A549 (cell line): ENCODE results near the gene MOSPD3. TPM values are rescaled to one million over a fixed set of nuclear protein-coding genes. Genes with fewer than 3 reads are reported as not detected.

Experiments used
- ATAC-seq, 2 experiments: fragments of 200-7000 bp in 1 of 2; fragments of >200 bp in 1 of 2; cut with Nextera tagmentation in 1 of 2; cut with Tn5 transposase in 1 of 2; 3 replicates each; pipeline versions ENCODE4 v1.8.0 to v1.9.1; 2018 to 2020; ENCODE audit warnings: mild to moderate bottlenecking in 1 of 2, moderate library complexity in 1 of 2
- CTCF ChIA-PET: fragments of 300-600 bp; sonication (Branson Sonifier 250); formaldehyde crosslinking; extraction: SDS; loops from one replicate; lab custom pipeline; 2021; ENCODE audit warnings: antibody characterized with exemption, inconsistent platforms; lab: Yijun Ruan, JAX
- POLR2A ChIA-PET: fragments of 350-600 bp; formaldehyde crosslinking; extraction: SDS; loops from one replicate; lab custom pipeline; 2021; ENCODE audit warnings: antibody characterized with exemption, inconsistent platforms; lab: Yijun Ruan, JAX
- DNase-seq, 2 experiments: peaks; one replicate each; pipeline versions ENCODE4 v3.0.0 to v3.0.0-alpha.2; 2011 to 2016; ENCODE audit warnings: low read depth in 1 of 2, low spot score in 1 of 2
- FAIRE-seq: peaks from 2 replicates; lab custom pipeline; 2011; peaks lifted over from hg19 to GRCh38; lab: Jason Lieb, UNC
- H3K27ac ChIP-seq, 2 experiments: fragments of >200 bp; sonication (Bioruptor Twin); formaldehyde crosslinking; 3 replicates each; pipeline ENCODE4 v1.5.1; 2016 to 2017
- H3K4me1 ChIP-seq: fragments of >200 bp; sonication (Bioruptor Twin); formaldehyde crosslinking; 3 replicates; pipeline ENCODE4 v1.6.1; 2016
- H3K4me2 ChIP-seq: fragments of >200 bp; sonication (Bioruptor Twin); formaldehyde crosslinking; 3 replicates; pipeline ENCODE4 v1.6.1; 2016
- H3K4me3 ChIP-seq: fragments of >200 bp; sonication (Bioruptor Twin); formaldehyde crosslinking; 3 replicates; pipeline ENCODE4 v1.5.1; 2016
- H3K9me3 ChIP-seq: fragments of >200 bp; sonication (Bioruptor Twin); formaldehyde crosslinking; 3 replicates; pipeline ENCODE4 v1.6.1; 2016
- CEBPB ChIP-seq, 2 experiments: fragments of >200 bp in 1 of 2; sonication (Bioruptor Twin) in 1 of 2; formaldehyde crosslinking in 1 of 2; IDR thresholded peaks; 2 replicates each; pipeline ENCODE4 v1.6.1; 2012 to 2016
- CHD2 ChIP-seq: fragments of 150-350 bp; IDR thresholded peaks from 2 replicates; pipeline ENCODE4 v1.6.1; 2014; ENCODE audit warnings: low read length; ENCODE audit not compliant: partially characterized antibody
- EHF ChIP-seq: fragments of 250-450 bp; sonication (Bioruptor Pico); IDR thresholded peaks from 2 replicates; pipeline ENCODE4 v1.5.0; 2020; ENCODE audit warnings: mild to moderate bottlenecking
- EHMT2 ChIP-seq: fragments of 200-600 bp; sonication (generic); IDR thresholded peaks from 2 replicates; pipeline ENCODE4 v1.6.1; 2016; ENCODE audit warnings: antibody characterized with exemption, low read depth, mild to moderate bottlenecking, moderate library complexity
- FOSB ChIP-seq: fragments of 250-450 bp; sonication (Bioruptor Pico); IDR thresholded peaks from 2 replicates; pipeline ENCODE4 v1.5.0; 2020; ENCODE audit warnings: mild to moderate bottlenecking, moderate library complexity
- FOXS1 ChIP-seq: fragments of 250-450 bp; sonication (Bioruptor Pico); IDR thresholded peaks from 2 replicates; pipeline ENCODE4 v1.5.0; 2020; ENCODE audit warnings: mild to moderate bottlenecking, moderate library complexity
- GATA3 ChIP-seq: IDR thresholded peaks from 2 replicates; pipeline ENCODE4 v1.6.1; 2012; ENCODE audit warnings: borderline replicate concordance
- HEYL ChIP-seq: fragments of 250-450 bp; sonication (Bioruptor Pico); IDR thresholded peaks from 2 replicates; pipeline ENCODE4 v1.8.0; 2021; ENCODE audit warnings: mild to moderate bottlenecking, moderate library complexity
- HOXA7 ChIP-seq: fragments of 250-450 bp; sonication (Bioruptor Pico); IDR thresholded peaks from 2 replicates; pipeline ENCODE4 v1.5.0; 2020; ENCODE audit warnings: mild to moderate bottlenecking, moderate library complexity
- HOXB13 ChIP-seq: fragments of 250-450 bp; sonication (Bioruptor Pico); IDR thresholded peaks from 2 replicates; pipeline ENCODE4 v1.5.0; 2020; ENCODE audit warnings: low read depth, mild to moderate bottlenecking, moderate library complexity
- JUNB ChIP-seq: fragments of >200 bp; sonication (Bioruptor Twin); formaldehyde crosslinking; IDR thresholded peaks from 2 replicates; pipeline ENCODE4 v1.6.1; 2016
- MAFK ChIP-seq: fragments of 450-650 bp; IDR thresholded peaks from 2 replicates; pipeline ENCODE4 v1.6.1; 2014; ENCODE audit not compliant: partially characterized antibody
- MYC ChIP-seq: IDR thresholded peaks from 2 replicates; pipeline ENCODE4 v1.6.1; 2012; ENCODE audit warnings: mild to moderate bottlenecking, inconsistent platforms, low read length, improper control_type of control experiment, borderline replicate concordance
- NFE2L2 ChIP-seq: fragments of 150-350 bp; conservative IDR thresholded peaks from 2 replicates; pipeline ENCODE4 v1.6.1; 2014; ENCODE audit warnings: low read length
- NPAS2 ChIP-seq: fragments of 250-450 bp; sonication (Bioruptor Pico); IDR thresholded peaks from 2 replicates; pipeline ENCODE4 v1.8.0; 2022; ENCODE audit warnings: mild to moderate bottlenecking, moderate library complexity, borderline replicate concordance
- NR3C1 ChIP-seq: fragments of >200 bp; sonication (Bioruptor Twin); formaldehyde crosslinking; IDR thresholded peaks from 3 replicates; pipeline ENCODE4 v1.6.1; 2017
- POLR2A ChIP-seq: IDR thresholded peaks from 2 replicates; pipeline ENCODE4 v1.6.1; 2012; ENCODE audit warnings: mild to moderate bottlenecking, low read length
- RAD21 ChIP-seq, 2 experiments: fragments of >200 bp in 1 of 2; sonication (Bioruptor Twin) in 1 of 2; formaldehyde crosslinking in 1 of 2; IDR thresholded peaks in 1 of 2; conservative IDR thresholded peaks in 1 of 2; 2 replicates in 1 of 2; 3 replicates in 1 of 2; pipeline ENCODE4 v1.6.1; 2012 to 2018; ENCODE audit warnings: inconsistent platforms in 1 of 2
- RARB ChIP-seq: fragments of 250-450 bp; sonication (Bioruptor Pico); IDR thresholded peaks from 2 replicates; pipeline ENCODE4 v1.8.0; 2021; ENCODE audit warnings: mild to moderate bottlenecking, moderate library complexity
- RFX5 ChIP-seq: fragments of 450-650 bp; IDR thresholded peaks from 2 replicates; pipeline ENCODE4 v1.7.1; 2014; ENCODE audit warnings: antibody characterized with exemption, mild to moderate bottlenecking, moderate library complexity
- SMC3 ChIP-seq: fragments of >200 bp; sonication (Bioruptor Twin); formaldehyde crosslinking; IDR thresholded peaks from 3 replicates; pipeline ENCODE4 v1.6.1; 2018; ENCODE audit warnings: inconsistent platforms
- TFCP2L1 ChIP-seq: fragments of 250-450 bp; sonication (Bioruptor Pico); IDR thresholded peaks from 2 replicates; pipeline ENCODE4 v1.5.0; 2021; ENCODE audit warnings: mild to moderate bottlenecking
- ZFP36 ChIP-seq: fragments of 450-650 bp; IDR thresholded peaks from 2 replicates; pipeline ENCODE4 v1.6.1; 2014; ENCODE audit warnings: borderline replicate concordance; ENCODE audit not compliant: partially characterized antibody
- ZNF302 ChIP-seq: fragments of 250-450 bp; sonication (Bioruptor Pico); IDR thresholded peaks from 2 replicates; pipeline ENCODE4 v1.9.0; 2021; ENCODE audit warnings: inconsistent platforms, mild to moderate bottlenecking, moderate library complexity
- WGBS: methylation state at CpG from one replicate; pipeline ENCODE4 v1.1.6; 2017; ENCODE audit errors: missing lambda C conversion rate; 5-methylcytosine and 5-hydroxymethylcytosine counted together
- polyA plus RNA-seq, 4 experiments: library from polyadenylated mRNA; depleted of rRNA in 3 of 4; stranded (reverse); fragments of >200 nt; fragmentation: RNase III in 1 of 4; extraction: RNeasy Plus Mini Kit Qiagen cat#74134 plus additional on column Dnase treatment in 1 of 4; gene quantifications; 2 replicates in 3 of 4; 3 replicates in 1 of 4; pipeline ENCODE4 v1.2.3, GENCODE V29; 2011 to 2017
- TF ChIP-seq, protein P1 (sequence below): fragments of >200 bp; sonication (Bioruptor Twin); formaldehyde crosslinking; IDR thresholded peaks from 2 replicates; pipeline ENCODE4 v1.6.1; 2016
- TF ChIP-seq, protein P2 (sequence below): fragments of >200 bp; sonication (Bioruptor Twin); formaldehyde crosslinking; IDR thresholded peaks from 3 replicates; pipeline ENCODE4 v1.6.1; 2016
- TF ChIP-seq, protein P3 (sequence below): fragments of 200-600 bp; sonication (generic); IDR thresholded peaks from 2 replicates; pipeline ENCODE4 v1.6.1; 2016; ENCODE audit warnings: antibody characterized with exemption, mild to moderate bottlenecking, moderate library complexity
- TF ChIP-seq, protein P4 (sequence below): fragments of 150-350 bp; IDR thresholded peaks from 2 replicates; pipeline ENCODE4 v1.6.1; 2014; ENCODE audit warnings: low read depth, mild to moderate bottlenecking, low read length
- TF ChIP-seq, protein P5 (sequence below): IDR thresholded peaks from 2 replicates; pipeline ENCODE4 v1.6.1; 2012

MOSPD3 gene
- polyA plus RNA-seq, 2 of the 4 experiments (the other 2 are of a cell fraction): 6.1 to 14.8 TPM

DNA sequence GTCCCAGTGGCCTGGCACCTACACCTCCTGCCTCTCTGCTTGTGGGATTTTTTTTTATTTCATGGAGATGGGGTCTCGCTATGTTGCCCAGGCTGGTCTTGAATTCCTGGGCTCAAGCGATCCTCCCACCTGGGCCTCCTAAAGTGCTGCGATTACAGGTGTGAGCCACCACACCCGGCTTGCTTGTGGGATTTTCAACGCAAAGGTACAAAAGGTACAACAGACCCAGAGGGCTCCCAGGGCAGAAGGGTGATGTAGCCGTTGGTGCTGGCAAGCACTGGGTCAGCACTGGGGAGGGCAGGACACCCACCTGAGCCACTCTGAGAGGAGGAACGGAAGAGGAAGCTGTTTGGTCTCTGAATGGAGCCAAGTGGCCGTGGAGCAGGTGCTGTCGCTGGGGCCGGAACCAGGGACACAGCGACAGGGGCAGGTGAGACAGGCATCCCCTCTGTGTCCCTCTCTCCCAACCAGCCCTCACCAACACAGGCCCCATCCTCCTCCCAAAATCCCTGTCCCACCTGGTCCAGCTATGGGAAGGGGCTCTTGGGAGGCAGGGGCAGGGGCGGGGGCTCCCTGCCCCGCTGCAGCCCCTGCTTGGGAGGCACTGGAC, 35.9 kb upstream of the MOSPD3 start:
- H3K4me1 ChIP-seq: peaks cover 6% of the 10 kb centered on the region; the same call in 1 of the 3 replicates
- FAIRE-seq: no peak
- ChIA-PET CTCF (interaction anchor here (1.1 to 4.2 kb wide), 4 partner anchors 16 to 94 kb away, joined by 3 to 32 read pairs (median 4); no protein-coding TSS in a partner anchor), POLR2A (interaction anchor here (2.8 kb wide), 1 partner anchor 9 kb away, joined by 21 read pairs; the partner anchor contains the start of genes FBXO24 and LRCH4)
- TF ChIP-seq RARB (CRISPR knock-in tag) (no peak), NFE2L2 (no peak), ZFP36 (no peak), CEBPB (IDR thresholded peaks at IDR 0.05) (no peak), SMC3 (no peak), HOXA7 (no peak), RFX5 (no peak), ZNF302 (CRISPR knock-in tag) (no peak), NR3C1 (no peak), MYC (no peak), RAD21 (conservative IDR thresholded peaks at IDR 0.05 in 1 of 2, IDR thresholded peaks at IDR 0.05 in 1 of 2) (no peak), FOSB (no peak)
- TF ChIP-seq, protein P1, sequence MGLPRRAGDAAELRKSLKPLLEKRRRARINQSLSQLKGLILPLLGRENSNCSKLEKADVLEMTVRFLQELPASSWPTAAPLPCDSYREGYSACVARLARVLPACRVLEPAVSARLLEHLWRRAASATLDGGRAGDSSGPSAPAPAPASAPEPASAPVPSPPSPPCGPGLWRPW: no peak
- TF ChIP-seq, protein P2, sequence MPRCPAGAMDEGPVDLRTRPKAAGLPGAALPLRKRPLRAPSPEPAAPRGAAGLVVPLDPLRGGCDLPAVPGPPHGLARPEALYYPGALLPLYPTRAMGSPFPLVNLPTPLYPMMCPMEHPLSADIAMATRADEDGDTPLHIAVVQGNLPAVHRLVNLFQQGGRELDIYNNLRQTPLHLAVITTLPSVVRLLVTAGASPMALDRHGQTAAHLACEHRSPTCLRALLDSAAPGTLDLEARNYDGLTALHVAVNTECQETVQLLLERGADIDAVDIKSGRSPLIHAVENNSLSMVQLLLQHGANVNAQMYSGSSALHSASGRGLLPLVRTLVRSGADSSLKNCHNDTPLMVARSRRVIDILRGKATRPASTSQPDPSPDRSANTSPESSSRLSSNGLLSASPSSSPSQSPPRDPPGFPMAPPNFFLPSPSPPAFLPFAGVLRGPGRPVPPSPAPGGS: no peak
- TF ChIP-seq, protein P3, sequence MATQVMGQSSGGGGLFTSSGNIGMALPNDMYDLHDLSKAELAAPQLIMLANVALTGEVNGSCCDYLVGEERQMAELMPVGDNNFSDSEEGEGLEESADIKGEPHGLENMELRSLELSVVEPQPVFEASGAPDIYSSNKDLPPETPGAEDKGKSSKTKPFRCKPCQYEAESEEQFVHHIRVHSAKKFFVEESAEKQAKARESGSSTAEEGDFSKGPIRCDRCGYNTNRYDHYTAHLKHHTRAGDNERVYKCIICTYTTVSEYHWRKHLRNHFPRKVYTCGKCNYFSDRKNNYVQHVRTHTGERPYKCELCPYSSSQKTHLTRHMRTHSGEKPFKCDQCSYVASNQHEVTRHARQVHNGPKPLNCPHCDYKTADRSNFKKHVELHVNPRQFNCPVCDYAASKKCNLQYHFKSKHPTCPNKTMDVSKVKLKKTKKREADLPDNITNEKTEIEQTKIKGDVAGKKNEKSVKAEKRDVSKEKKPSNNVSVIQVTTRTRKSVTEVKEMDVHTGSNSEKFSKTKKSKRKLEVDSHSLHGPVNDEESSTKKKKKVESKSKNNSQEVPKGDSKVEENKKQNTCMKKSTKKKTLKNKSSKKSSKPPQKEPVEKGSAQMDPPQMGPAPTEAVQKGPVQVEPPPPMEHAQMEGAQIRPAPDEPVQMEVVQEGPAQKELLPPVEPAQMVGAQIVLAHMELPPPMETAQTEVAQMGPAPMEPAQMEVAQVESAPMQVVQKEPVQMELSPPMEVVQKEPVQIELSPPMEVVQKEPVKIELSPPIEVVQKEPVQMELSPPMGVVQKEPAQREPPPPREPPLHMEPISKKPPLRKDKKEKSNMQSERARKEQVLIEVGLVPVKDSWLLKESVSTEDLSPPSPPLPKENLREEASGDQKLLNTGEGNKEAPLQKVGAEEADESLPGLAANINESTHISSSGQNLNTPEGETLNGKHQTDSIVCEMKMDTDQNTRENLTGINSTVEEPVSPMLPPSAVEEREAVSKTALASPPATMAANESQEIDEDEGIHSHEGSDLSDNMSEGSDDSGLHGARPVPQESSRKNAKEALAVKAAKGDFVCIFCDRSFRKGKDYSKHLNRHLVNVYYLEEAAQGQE: no peak
- H3K4me3 ChIP-seq: no peak overlapping the region
- no peak for DNase-seq
- ATAC-seq: no peak
- H3K9me3 ChIP-seq: no peaks in the 10 kb centered on the region
- no peak overlapping the region for H3K4me2 ChIP-seq
- no peak overlapping the region for H3K27ac ChIP-seq
- 93% methylated on average over 13 of the region's 13 CpGs for WGBS

DNA sequence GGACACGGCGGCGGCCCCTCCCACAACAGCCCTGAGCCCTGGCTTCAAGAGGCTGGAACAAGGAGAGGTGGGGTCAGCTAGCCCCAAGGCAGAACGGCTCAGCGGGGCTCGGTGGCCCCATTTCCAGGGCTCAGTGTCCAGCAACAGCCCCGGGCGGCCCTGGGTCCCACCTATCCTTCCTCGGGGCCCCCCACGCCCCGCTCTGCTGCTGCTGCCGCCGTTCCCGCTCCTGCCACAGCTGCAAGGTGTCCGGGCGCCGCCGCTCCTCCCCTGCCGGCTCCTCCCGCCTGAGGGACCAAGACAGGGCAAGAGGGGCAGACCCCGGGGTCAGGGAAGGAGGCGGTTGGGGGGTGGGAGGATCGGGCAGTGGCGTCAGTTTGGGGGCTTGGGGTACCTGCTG, 35.2 kb upstream of the MOSPD3 start:
- no peaks in the 10 kb centered on the region for H3K4me1 ChIP-seq
- TF ChIP-seq FOXS1 (CRISPR knock-in tag): no peak
- TF ChIP-seq HEYL: no peak
- no peak for TF ChIP-seq NPAS2 (CRISPR knock-in tag)
- no peak for TF ChIP-seq NR3C1
- no peak for TF ChIP-seq SMC3
- TF ChIP-seq EHF: no peak
- no peak for TF ChIP-seq FOSB
- no peak for TF ChIP-seq EHMT2
- TF ChIP-seq TFCP2L1 (CRISPR knock-in tag): no peak
- TF ChIP-seq POLR2A: no peak
- no peak for TF ChIP-seq GATA3
- TF ChIP-seq, protein P4, sequence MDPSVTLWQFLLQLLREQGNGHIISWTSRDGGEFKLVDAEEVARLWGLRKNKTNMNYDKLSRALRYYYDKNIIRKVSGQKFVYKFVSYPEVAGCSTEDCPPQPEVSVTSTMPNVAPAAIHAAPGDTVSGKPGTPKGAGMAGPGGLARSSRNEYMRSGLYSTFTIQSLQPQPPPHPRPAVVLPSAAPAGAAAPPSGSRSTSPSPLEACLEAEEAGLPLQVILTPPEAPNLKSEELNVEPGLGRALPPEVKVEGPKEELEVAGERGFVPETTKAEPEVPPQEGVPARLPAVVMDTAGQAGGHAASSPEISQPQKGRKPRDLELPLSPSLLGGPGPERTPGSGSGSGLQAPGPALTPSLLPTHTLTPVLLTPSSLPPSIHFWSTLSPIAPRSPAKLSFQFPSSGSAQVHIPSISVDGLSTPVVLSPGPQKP: no peak
- TF ChIP-seq HOXB13 (CRISPR knock-in tag): no peak
- no peak for TF ChIP-seq CHD2
- no peak for TF ChIP-seq JUNB
- TF ChIP-seq, protein P5, sequence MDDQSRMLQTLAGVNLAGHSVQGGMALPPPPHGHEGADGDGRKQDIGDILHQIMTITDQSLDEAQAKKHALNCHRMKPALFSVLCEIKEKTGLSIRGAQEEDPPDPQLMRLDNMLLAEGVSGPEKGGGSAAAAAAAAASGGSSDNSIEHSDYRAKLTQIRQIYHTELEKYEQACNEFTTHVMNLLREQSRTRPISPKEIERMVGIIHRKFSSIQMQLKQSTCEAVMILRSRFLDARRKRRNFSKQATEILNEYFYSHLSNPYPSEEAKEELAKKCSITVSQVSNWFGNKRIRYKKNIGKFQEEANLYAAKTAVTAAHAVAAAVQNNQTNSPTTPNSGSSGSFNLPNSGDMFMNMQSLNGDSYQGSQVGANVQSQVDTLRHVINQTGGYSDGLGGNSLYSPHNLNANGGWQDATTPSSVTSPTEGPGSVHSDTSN: no peak
- TF ChIP-seq RARB (CRISPR knock-in tag): no peak
- no peak for TF ChIP-seq MAFK
- DNase-seq: no peak
- H3K9me3 ChIP-seq: no peaks in the 10 kb centered on the region
- no peak for ATAC-seq
- H3K4me2 ChIP-seq: no peak overlapping the region
- ChIA-PET POLR2A (interaction anchor here (2.8 kb wide), 1 partner anchor 9 kb away, joined by 21 read pairs; the partner anchor contains the start of genes FBXO24 and LRCH4), CTCF (interaction anchor here (1.1 to 4.2 kb wide), 6 partner anchors 12 to 108 kb away, joined by 3 to 32 read pairs (median 4); no protein-coding TSS in a partner anchor)
- FAIRE-seq: no peak
- no peak overlapping the region for H3K4me3 ChIP-seq
- 93% methylated on average over 13 of the region's 24 CpGs for WGBS
- no peak overlapping the region for H3K27ac ChIP-seq
